ENCODE measurements around the gene ABCB6. TPM values are rescaled to one million over a fixed set of nuclear protein-coding genes. Genes with fewer than 3 reads are reported as not detected.
A peak's percentile ranks its signal among the peaks of the same experiment; 100 is the strongest.

Gene ABCB6
- total and polyA plus RNA-seq, 2 experiments from 2014 or later, result 37.7 to 59.5 TPM

DNA sequence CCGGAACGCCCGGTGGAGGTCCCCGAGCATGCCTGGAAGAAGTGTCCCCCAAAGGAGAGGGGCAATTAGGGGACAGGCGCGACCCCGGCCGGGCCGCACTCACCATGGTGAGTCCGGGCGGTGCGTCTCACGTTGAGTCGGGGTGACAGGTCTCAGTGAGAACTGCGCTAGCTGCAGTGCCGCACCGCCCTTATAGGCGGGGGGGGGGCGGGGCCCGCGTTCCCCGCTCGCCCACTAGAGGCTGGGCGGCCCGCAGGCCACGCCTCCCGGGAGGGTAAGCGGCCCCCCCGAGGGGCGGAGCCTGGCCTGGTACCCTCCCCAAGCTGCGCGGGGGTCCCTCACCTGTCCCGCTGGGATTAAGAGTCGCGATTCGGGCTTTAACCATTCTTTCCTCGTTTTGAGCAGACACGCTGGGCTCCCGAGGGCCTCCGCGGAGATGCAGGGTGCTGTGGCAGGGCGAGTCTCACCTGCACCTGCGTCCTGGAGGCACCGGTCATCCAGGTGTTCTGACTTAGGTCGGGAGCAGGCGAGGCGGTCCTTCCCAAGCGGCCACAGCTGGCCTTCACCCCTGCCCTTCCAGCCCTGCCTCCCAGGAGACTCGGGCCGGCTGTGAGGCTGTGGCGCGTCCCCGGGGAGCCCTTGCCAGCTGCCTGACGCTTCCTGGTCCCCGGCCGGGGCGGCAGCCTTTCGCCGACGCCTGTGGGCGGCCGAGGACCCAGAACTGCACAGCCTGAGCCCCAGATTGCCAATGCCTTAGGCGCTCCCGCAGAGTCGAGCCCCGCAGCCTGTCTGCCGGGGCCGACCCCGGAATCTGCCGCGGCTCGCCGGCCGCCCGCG lies 35.2 kb upstream of the ABCB6 start, which contains the start of gene TUBA4A:
TSS of gene TUBA4A (minus strand) at position 166 of the 837 bp plus-strand sequence. CDS start at position 106, 60 bp downstream.
- Histone ChIP-seq H3K9me3 (ENCODE audit: low read depth) (no peaks in the 10 kb centered on the region), H3K4me2 (peak within 1 kb of the TSS; percentile 98), H3K9me2 (replicated peaks; ENCODE audit: insufficient read depth) (no peaks in the 10 kb centered on the region), H4K20me1 (ENCODE audit: insufficient read depth, poor library complexity, severe bottlenecking) (no peaks in the 10 kb centered on the region), H3K4me1 (ENCODE audit: insufficient read depth) (peaks cover 40% of the 10 kb centered on the region), H3K36me3 (replicated peaks; ENCODE audit: insufficient read depth, low read depth) (no peaks in the 10 kb centered on the region), H3K27ac (no peak within 1 kb of the TSS), H3K27me3 (peaks cover 45% of the 10 kb centered on the region), H3K79me2 (no peaks in the 10 kb centered on the region), H2AFZ (peak within 1 kb of the TSS; percentile 57), H3K4me3 (peak within 1 kb of the TSS; percentile 37)
- WGBS (ENCODE audit: low lambda C conversion rate, missing lambda C conversion rate), result 2% methylated on average over 65 of the region's 76 CpGs
- TF ChIP-seq EZH2 (IDR thresholded peaks at IDR 0.05; ENCODE audit: borderline replicate concordance), result peak; percentile 75
- TF ChIP-seq, protein P1, sequence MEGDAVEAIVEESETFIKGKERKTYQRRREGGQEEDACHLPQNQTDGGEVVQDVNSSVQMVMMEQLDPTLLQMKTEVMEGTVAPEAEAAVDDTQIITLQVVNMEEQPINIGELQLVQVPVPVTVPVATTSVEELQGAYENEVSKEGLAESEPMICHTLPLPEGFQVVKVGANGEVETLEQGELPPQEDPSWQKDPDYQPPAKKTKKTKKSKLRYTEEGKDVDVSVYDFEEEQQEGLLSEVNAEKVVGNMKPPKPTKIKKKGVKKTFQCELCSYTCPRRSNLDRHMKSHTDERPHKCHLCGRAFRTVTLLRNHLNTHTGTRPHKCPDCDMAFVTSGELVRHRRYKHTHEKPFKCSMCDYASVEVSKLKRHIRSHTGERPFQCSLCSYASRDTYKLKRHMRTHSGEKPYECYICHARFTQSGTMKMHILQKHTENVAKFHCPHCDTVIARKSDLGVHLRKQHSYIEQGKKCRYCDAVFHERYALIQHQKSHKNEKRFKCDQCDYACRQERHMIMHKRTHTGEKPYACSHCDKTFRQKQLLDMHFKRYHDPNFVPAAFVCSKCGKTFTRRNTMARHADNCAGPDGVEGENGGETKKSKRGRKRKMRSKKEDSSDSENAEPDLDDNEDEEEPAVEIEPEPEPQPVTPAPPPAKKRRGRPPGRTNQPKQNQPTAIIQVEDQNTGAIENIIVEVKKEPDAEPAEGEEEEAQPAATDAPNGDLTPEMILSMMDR (IDR thresholded peaks at IDR 0.05; ENCODE audit: poor library complexity), result no peak
- peak; percentile 67 for TF ChIP-seq EZH2phosphoT487 (IDR thresholded peaks at IDR 0.05; ENCODE audit: low read depth, severe bottlenecking, unreplicated experiment)
- DNase-seq (ENCODE audit: low spot score), result peak; percentile 89

DNA sequence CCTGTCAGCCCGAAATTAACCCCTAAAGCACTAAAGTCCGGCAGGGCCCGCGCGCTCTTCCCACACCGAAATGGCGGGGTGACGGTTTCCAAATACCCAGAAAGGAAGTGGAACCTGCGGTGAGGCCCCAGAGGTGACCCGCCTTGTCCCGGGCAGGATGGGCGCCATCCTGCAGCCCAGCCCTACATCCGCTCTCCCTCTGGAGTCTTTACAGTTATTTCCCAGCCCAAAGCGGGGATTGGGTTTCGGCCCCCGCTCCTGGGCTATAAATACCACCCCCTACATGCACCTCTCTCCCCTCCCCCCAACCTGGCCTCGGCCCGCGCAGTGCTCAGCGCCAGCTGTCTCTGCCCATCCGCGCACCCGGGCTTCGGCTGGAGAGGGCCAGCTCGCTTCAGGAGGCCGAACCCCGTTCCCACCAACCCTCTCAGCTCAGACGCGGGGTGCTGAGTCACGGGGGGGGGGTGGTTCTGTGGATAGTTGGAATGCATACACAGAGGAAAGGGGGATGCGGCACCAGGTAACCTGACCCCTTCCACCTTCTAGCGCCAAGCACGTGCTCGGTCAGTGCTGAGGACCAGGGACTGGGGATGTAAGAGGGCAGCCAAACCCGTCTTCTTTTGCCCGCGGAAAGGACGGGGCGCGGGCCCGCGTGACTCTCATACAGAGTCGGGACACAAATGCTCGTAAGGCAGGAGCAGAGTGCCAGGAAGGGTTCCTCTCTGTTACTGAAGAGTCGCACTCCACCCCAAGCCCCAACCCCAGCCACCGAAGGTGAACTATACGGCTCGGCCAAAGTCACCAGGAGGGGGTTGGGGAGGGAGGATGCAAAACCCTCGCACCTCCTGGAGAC lies 34.4 kb upstream of the ABCB6 start, which contains the start of gene TUBA4B:
TSS of gene TUBA4B (plus strand) at position 344 of the 853 bp plus-strand sequence. CDS start at position 509, 165 bp downstream.
- 3% methylated on average over 44 of the region's 49 CpGs for WGBS (ENCODE audit: low lambda C conversion rate, missing lambda C conversion rate)
- H3K4me3 ChIP-seq, result peak within 1 kb of the TSS; percentile 37

DNA sequence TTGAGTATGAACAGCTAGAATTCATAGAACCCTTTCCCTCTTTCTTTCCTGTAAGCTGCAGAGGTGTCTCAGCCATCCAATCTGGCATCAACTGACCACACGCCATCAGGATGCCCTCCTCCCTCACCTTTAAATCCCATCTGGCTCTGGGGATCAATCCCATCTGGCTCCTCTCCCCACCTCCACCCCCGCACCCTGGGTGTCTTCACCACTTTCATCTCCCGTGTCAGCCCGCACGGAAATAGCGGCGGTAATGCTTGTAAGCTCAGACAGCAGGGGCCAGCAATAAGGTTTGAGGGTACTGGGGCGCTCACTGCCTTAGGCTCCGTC lies 33.8 kb upstream of the ABCB6 start:
- H2AFZ ChIP-seq, result peak overlapping the region; percentile 13

More for the DNA sequence above, 34.4 kb upstream of the ABCB6 start, which contains the start of gene TUBA4B:
- H3K4me1 ChIP-seq (ENCODE audit: insufficient read depth), result peaks cover 49% of the 10 kb centered on the region
- peak; percentile 29 for DNase-seq (ENCODE audit: low spot score)
- no peaks in the 10 kb centered on the region for H3K79me2 ChIP-seq
- H3K4me2 ChIP-seq, result peak within 1 kb of the TSS; percentile 98
- no peak within 1 kb of the TSS for H3K27ac ChIP-seq
- no peaks in the 10 kb centered on the region for H3K9me3 ChIP-seq (ENCODE audit: low read depth)
- peak within 1 kb of the TSS; percentile 57 for H2AFZ ChIP-seq
- peaks cover 45% of the 10 kb centered on the region for H3K27me3 ChIP-seq
- no peaks in the 10 kb centered on the region for H4K20me1 ChIP-seq (ENCODE audit: insufficient read depth, poor library complexity, severe bottlenecking)
- peak; percentile 93 for TF ChIP-seq EZH2 (IDR thresholded peaks at IDR 0.05; ENCODE audit: borderline replicate concordance)
- TF ChIP-seq, protein P1 (IDR thresholded peaks at IDR 0.05; ENCODE audit: poor library complexity), result no peak
- no peaks in the 10 kb centered on the region for H3K36me3 ChIP-seq (replicated peaks; ENCODE audit: insufficient read depth, low read depth)
- no peaks in the 10 kb centered on the region for H3K9me2 ChIP-seq (replicated peaks; ENCODE audit: insufficient read depth)

More for the DNA sequence above, 33.8 kb upstream of the ABCB6 start:
- peak overlapping the region; percentile 98 for H3K4me2 ChIP-seq
- H3K4me3 ChIP-seq, result no peak overlapping the region
- TF ChIP-seq EZH2phosphoT487 (IDR thresholded peaks at IDR 0.05; ENCODE audit: low read depth, severe bottlenecking, unreplicated experiment) (no peak), EZH2 (IDR thresholded peaks at IDR 0.05; ENCODE audit: borderline replicate concordance) (no peak)
- TF ChIP-seq, protein P1 (IDR thresholded peaks at IDR 0.05; ENCODE audit: poor library complexity), result no peak
- peaks cover 49% of the 10 kb centered on the region for H3K4me1 ChIP-seq (ENCODE audit: insufficient read depth)
- H3K79me2 ChIP-seq, result peaks cover under 1% of the 10 kb centered on the region
- no peaks in the 10 kb centered on the region for H3K9me3 ChIP-seq (ENCODE audit: low read depth)
- WGBS (ENCODE audit: low lambda C conversion rate, missing lambda C conversion rate), result 8% methylated on average over 8 of the region's 9 CpGs
- H3K27me3 ChIP-seq, result peaks cover 45% of the 10 kb centered on the region
- no peaks in the 10 kb centered on the region for H3K9me2 ChIP-seq (replicated peaks; ENCODE audit: insufficient read depth)
- DNase-seq (ENCODE audit: low spot score), result no peak
- no peaks in the 10 kb centered on the region for H4K20me1 ChIP-seq (ENCODE audit: insufficient read depth, poor library complexity, severe bottlenecking)
- H3K27ac ChIP-seq, result no peak overlapping the region
- H3K36me3 ChIP-seq (replicated peaks; ENCODE audit: insufficient read depth, low read depth), result no peaks in the 10 kb centered on the region

Data from hepatocyte (in vitro differentiated cells).